ENCODE results near the gene APBB1. TPM values are rescaled to one million over a fixed set of nuclear protein-coding genes. Genes with fewer than 3 reads are reported as not detected.
A peak's percentile ranks its signal among the peaks of the same experiment; 100 is the strongest.

Gene APBB1
- total RNA-seq, 6 donors from 2014 or later, result 30.4 to 66.8 (median 40.0) TPM

GRCh38 chr11:6390718-6391469 is 28.0 kb downstream of the APBB1 start:
- peak; percentile 25 to 38 for DNase-seq
- Histone ChIP-seq H3K27me3 (no peaks in the 10 kb centered on the region), H3K36me3 (peaks cover 3 to 35% (median 9%) of the 10 kb centered on the region in 4 donors), H3K4me3 (peak overlapping the region; percentile 68 to 88 (median 76)), H3K9me3 (no peaks in the 10 kb centered on the region), H3K27ac (peak overlapping the region; percentile 88 to 96 (median 92)), H3K4me1 (peaks cover 29 to 49% (median 33%) of the 10 kb centered on the region in 4 donors)
- no peak for ATAC-seq (ENCODE audit: low FRiP score in 2 of 2)
- TF ChIP-seq POLR2AphosphoS5 (IDR thresholded peaks at IDR 0.05) (no peak), CTCF (IDR thresholded peaks at IDR 0.05) (no peak), EP300 (IDR thresholded peaks at IDR 0.05) (no peak), POLR2A (IDR thresholded peaks at IDR 0.05) (no peak)
- 35 to 42% methylated on average over 4 to 16 of the region's 19 CpGs for WGBS, 2 donors

GRCh38 chr11:6389905-6390717 is 28.8 kb downstream of the APBB1 start, which contains the start of gene SMPD1:
Gene SMPD1, plus strand, starts transcription at chr11:6390474. Its CDS starts 125 bp downstream, at chr11:6390599.
- peak within 1 kb of the TSS; percentile 88 to 96 (median 92) for H3K27ac ChIP-seq
- 4 to 14% methylated on average over 2 to 10 of the region's 63 CpGs for WGBS, 2 donors
- ATAC-seq (ENCODE audit: low FRiP score in 2 of 2) (peak; percentile 99), DNase-seq (peak; percentile 98)
- no peaks in the 10 kb centered on the region for H3K27me3 ChIP-seq
- TF ChIP-seq CTCF (IDR thresholded peaks at IDR 0.05) (no peak), EP300 (IDR thresholded peaks at IDR 0.05) (peak in 2 of 4 donors; percentile 25 to 69), POLR2A (IDR thresholded peaks at IDR 0.05) (peak in 3 of 4 donors; percentile 62 to 92 (median 83)), POLR2AphosphoS5 (IDR thresholded peaks at IDR 0.05) (peak; percentile 89)
- H3K9me3 ChIP-seq, result no peaks in the 10 kb centered on the region
- H3K4me1 ChIP-seq, result peaks cover 29 to 49% (median 33%) of the 10 kb centered on the region in 4 donors
- H3K4me3 ChIP-seq, result peak within 1 kb of the TSS; percentile 68 to 88 (median 76)
- peaks cover 0 to 29% (median 9%) of the 10 kb centered on the region in 4 donors for H3K36me3 ChIP-seq

- no peak overlapping the region for H3K4me3 ChIP-seq
- WGBS, 2 donors, result 89% methylated on average over 1 of the region's 1 CpG
Observed at GRCh38 chr11:6388748-6389147, 30.1 kb downstream of the APBB1 start.

More at GRCh38 chr11:6388748-6389147, 30.1 kb downstream of the APBB1 start:
- Histone ChIP-seq H3K9me3 (no peaks in the 10 kb centered on the region), H3K36me3 (peaks cover 0 to 16% (median 2%) of the 10 kb centered on the region in 4 donors), H3K27me3 (no peaks in the 10 kb centered on the region), H3K4me1 (peaks cover 29 to 49% (median 33%) of the 10 kb centered on the region in 4 donors), H3K27ac (peak overlapping the region; percentile 88 to 96 (median 92))
- TF ChIP-seq POLR2A (IDR thresholded peaks at IDR 0.05) (no peak), CTCF (IDR thresholded peaks at IDR 0.05) (no peak), POLR2AphosphoS5 (IDR thresholded peaks at IDR 0.05) (no peak), EP300 (IDR thresholded peaks at IDR 0.05) (no peak)
- ATAC-seq (ENCODE audit: low FRiP score in 2 of 2) (no peak), DNase-seq (no peak)
